ENCODE data around the gene PYHIN1. TPM values are rescaled to one million over a fixed set of nuclear protein-coding genes. Genes with fewer than 3 reads are reported as not detected.

Gene PYHIN1
- total and polyA plus RNA-seq, 2 of the 4 experiments (the other 2 are of a cell fraction): not detected

DNA sequence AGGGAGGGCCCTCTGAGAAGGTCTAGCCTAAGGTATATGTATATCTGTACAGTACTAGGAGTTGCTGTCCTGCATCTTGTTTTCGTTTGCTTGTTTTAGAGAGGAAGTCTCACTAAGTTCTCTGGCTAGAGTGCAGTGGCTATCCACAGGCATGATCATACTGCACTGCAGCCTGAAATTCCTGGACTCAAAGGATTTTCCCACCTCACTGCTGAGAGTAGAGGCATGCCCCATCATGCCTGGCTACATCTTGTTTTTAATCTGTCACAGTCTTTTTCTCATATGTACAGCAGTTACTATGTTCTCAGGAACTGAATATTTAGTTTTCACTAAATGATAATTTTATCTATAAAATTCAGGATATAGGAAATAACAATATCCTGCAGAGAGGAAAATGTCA lies 15.3 kb upstream of the PYHIN1 start:
- WGBS, 2 experiments (ENCODE audit: extremely low coverage in 2 of 2, insufficient read length in 1 of 2): no CpG with 5 or more reads among the region's 1 CpG
- Histone ChIP-seq H3K14ac (replicated peaks; ENCODE audit: low read depth, low read length) (no peak overlapping the region), H3K36me3 (ENCODE audit: control insufficient read depth, insufficient read depth, low read length) (no peaks in the 10 kb centered on the region), H4K91ac (ENCODE audit: insufficient read depth, low read depth, low read length) (no peak overlapping the region), H3K27me3 (ENCODE audit: control insufficient read depth, insufficient read depth, low read length) (no peaks in the 10 kb centered on the region), H3K9ac (ENCODE audit: low read depth, low read length) (no peak overlapping the region), H2AK9ac (replicated peaks; ENCODE audit: low read depth, low read length, poor library complexity) (no peak overlapping the region), H3K18ac (ENCODE audit: low read depth, low read length) (no peak overlapping the region), H2AFZ (replicated peaks; ENCODE audit: low read length, poor library complexity) (no peak overlapping the region), H3K23ac (ENCODE audit: low read depth, low read length) (no peak overlapping the region), H3K4me1 (ENCODE audit: control insufficient read depth, insufficient read depth, low read length) (no peaks in the 10 kb centered on the region), H2AK5ac (ENCODE audit: low read depth, low read length) (no peak overlapping the region), H2BK5ac (ENCODE audit: low read depth, low read length, poor library complexity, severe bottlenecking) (no peak overlapping the region), H2BK120ac (ENCODE audit: low read depth, low read length) (no peak overlapping the region), H3K56ac (ENCODE audit: extremely low read depth, insufficient read depth, low read length) (no peak overlapping the region), H3K79me1 (ENCODE audit: low read depth in 1 of 2, low read length in 2 of 2) (no peaks in the 10 kb centered on the region), H4K8ac (ENCODE audit: low read depth in 2 of 2, low read length in 2 of 2) (no peak overlapping the region), H3K9me3 (ENCODE audit: control insufficient read depth, insufficient read depth, low read length) (no peaks in the 10 kb centered on the region), H4K20me1 (ENCODE audit: insufficient read depth, low read length) (no peaks in the 10 kb centered on the region), H4K5ac (ENCODE audit: low read depth, low read length) (no peak overlapping the region), H3K4me2 (ENCODE audit: low read depth, low read length) (no peak overlapping the region), H3K27ac (ENCODE audit: insufficient read depth, low read length) (no peak overlapping the region), H3K9me1 (ENCODE audit: insufficient read depth, low read length) (no peaks in the 10 kb centered on the region), H2BK15ac (ENCODE audit: low read depth, low read length) (no peak overlapping the region), H3K4ac (ENCODE audit: low read depth, low read length) (no peak overlapping the region), H2BK20ac (ENCODE audit: low read depth, low read length) (no peak overlapping the region), H3K4me3 (ENCODE audit: insufficient read depth, low read depth, low read length) (no peak overlapping the region)
- in situ Hi-C loops (cut with MboI; ENCODE audit: low sequenced_read_pairs) (no loop called here), dilution Hi-C loops (cut with HindIII; ENCODE audit: low sequenced_read_pairs, unreplicated experiment) (no loop called here), intact Hi-C loops (cut with micrococcal nuclease) (no loop called here)
- DNase-seq (no peak), ATAC-seq (ENCODE audit: low read depth) (no peak)
- ChIA-PET POLR2A (ENCODE audit: unreplicated experiment) (no interaction called here), CTCF (interaction anchor here (0.9 kb wide), 1 partner anchor 14 kb away, joined by 3 read pairs; no protein-coding TSS in a partner anchor)
- BruUV-seq (replicated peaks): no TSS peak
- TF ChIP-seq BHLHE40 (IDR thresholded peaks at IDR 0.05; ENCODE audit: low read depth, low read length): no peak
- TF ChIP-seq NFE2L2 (IDR thresholded peaks at IDR 0.05; ENCODE audit: low read depth, low read length): no peak
- no peak for TF ChIP-seq CEBPB (IDR thresholded peaks at IDR 0.05; ENCODE audit: low read depth, low read length)
- no peak for TF ChIP-seq RFX5 (IDR thresholded peaks at IDR 0.05; ENCODE audit: low read depth, low read length)
- no peak for TF ChIP-seq FOS (IDR thresholded peaks at IDR 0.05; ENCODE audit: low read depth, low read length)
- TF ChIP-seq CTCF (conservative IDR thresholded peaks at IDR 0.05; ENCODE audit: low read depth, low read length): no peak
- no peak for TF ChIP-seq MXI1 (IDR thresholded peaks at IDR 0.05; ENCODE audit: borderline replicate concordance, low read depth, low read length)
- TF ChIP-seq SMC3 (IDR thresholded peaks at IDR 0.05; ENCODE audit: low read depth, low read length): no peak
- TF ChIP-seq MAFK (IDR thresholded peaks at IDR 0.05; ENCODE audit: low read depth, low read length): no peak
- no peak for TF ChIP-seq RCOR1 (IDR thresholded peaks at IDR 0.05; ENCODE audit: insufficient replicate concordance, low read length)
- TF ChIP-seq, protein P1, sequence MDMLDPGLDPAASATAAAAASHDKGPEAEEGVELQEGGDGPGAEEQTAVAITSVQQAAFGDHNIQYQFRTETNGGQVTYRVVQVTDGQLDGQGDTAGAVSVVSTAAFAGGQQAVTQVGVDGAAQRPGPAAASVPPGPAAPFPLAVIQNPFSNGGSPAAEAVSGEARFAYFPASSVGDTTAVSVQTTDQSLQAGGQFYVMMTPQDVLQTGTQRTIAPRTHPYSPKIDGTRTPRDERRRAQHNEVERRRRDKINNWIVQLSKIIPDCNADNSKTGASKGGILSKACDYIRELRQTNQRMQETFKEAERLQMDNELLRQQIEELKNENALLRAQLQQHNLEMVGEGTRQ (IDR thresholded peaks at IDR 0.05; ENCODE audit: low read depth, low read length): no peak
- no peak for TF ChIP-seq ELK1 (IDR thresholded peaks at IDR 0.05; ENCODE audit: borderline replicate concordance, low read depth, low read length)
- no peak for TF ChIP-seq POLR2A (IDR thresholded peaks at IDR 0.05; ENCODE audit: low read depth, low read length)
- no peak for TF ChIP-seq MAZ (IDR thresholded peaks at IDR 0.05; ENCODE audit: borderline replicate concordance, low read depth, low read length)
- no peak for TF ChIP-seq CHD1 (IDR thresholded peaks at IDR 0.05; ENCODE audit: low read depth, low read length)
- TF ChIP-seq RAD21 (IDR thresholded peaks at IDR 0.05; ENCODE audit: low read length): no peak
